ENCODE data around the gene METTL23. TPM values are rescaled to one million over a fixed set of nuclear protein-coding genes. Genes with fewer than 3 reads are reported as not detected.
"Not testable (repeated sequence)": the region's sequence is repeated elsewhere in the genome, so short reads cannot be mapped to it uniquely, and the experiment has no call there.

Gene METTL23
- total and polyA plus RNA-seq, 4 donors: 17.5 to 30.2 (median 27.0) TPM

DNA sequence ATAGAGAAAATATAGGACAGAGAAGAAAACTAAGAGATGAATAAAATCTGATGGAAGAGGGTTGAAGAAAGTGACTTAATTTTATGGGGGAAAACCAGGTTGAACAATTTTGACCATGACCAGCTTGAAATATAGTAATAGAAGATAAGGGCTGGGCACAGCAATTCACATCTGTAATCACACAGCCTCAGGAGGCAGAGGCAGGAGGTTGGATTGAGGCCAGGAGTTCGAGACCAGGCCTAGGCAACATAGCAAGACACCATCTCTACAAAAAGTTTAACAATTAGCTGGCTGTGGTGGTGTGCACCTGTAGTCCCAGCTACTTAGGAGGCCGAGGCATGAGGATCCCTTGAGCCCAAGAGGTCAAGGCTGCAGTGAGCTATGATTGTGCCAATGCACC, 24.6 kb upstream of the METTL23 start:
- no peak for DNase-seq (ENCODE audit: low read depth in 4 of 6, low spot score in 6 of 6)
- Histone ChIP-seq H3K4me3 (ENCODE audit: low read depth, low read length) (no peak overlapping the region), H3K27ac (ENCODE audit: low read depth, low read length) (no peak overlapping the region), H3K36me3 (ENCODE audit: control insufficient read depth, insufficient read depth, low read length) (peaks cover 11% of the 10 kb centered on the region), H3K27me3 (ENCODE audit: control insufficient read depth, insufficient read depth, low read length) (no peaks in the 10 kb centered on the region), H3K4me1 (ENCODE audit: control insufficient read depth, insufficient read depth, low read length) (peaks cover 45% of the 10 kb centered on the region), H3K9me3 (ENCODE audit: control insufficient read depth, insufficient read depth, low read length) (no peaks in the 10 kb centered on the region)
- WGBS (ENCODE audit: insufficient coverage): no CpG with 5 or more reads among the region's 2 CpGs

DNA sequence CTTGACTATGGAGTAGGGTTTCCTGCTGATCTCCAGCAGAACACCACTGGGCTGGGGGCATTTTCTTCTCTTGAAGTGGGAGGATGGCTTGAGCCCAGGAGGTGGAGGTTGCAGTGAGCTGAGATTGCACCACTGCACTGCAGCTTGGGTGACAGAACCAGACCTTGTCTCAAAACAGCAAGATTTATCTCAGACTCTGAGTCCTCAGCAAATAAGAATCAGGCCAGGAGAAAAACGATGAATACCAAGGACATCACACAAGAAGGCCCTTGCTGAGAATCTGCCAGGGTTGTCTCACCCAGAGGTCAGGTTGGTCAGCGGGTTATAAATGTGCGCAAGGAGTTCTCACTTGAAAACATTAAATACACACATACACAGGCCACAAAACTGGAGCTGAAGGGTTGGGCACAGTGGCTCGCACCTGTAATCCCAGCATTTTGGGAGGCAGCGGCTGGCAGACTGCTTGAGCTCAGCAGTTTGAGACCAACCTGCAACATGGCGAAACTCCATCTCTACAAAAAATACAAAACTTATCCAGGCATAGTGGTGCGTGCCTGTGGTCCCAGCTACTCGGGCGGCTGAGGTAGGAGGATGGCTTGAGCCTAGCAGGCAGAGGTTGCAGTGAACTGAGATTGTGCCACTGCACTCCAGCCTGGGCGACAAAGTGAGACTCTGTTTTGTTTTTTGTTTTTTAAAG, 23.6 kb upstream of the METTL23 start:
- no peaks in the 10 kb centered on the region for H3K27me3 ChIP-seq (ENCODE audit: control insufficient read depth, insufficient read depth, low read length)
- H3K36me3 ChIP-seq (ENCODE audit: control insufficient read depth, insufficient read depth, low read length): peaks cover 6% of the 10 kb centered on the region
- H3K4me3 ChIP-seq (ENCODE audit: low read depth, low read length): no peak overlapping the region
- DNase-seq (ENCODE audit: low read depth in 4 of 6, low spot score in 6 of 6): no peak
- 94% methylated on average over 9 of the region's 10 CpGs for WGBS (ENCODE audit: insufficient coverage)
- no peak overlapping the region for H3K27ac ChIP-seq (ENCODE audit: low read depth, low read length)
- no peaks in the 10 kb centered on the region for H3K9me3 ChIP-seq (ENCODE audit: control insufficient read depth, insufficient read depth, low read length)
- H3K4me1 ChIP-seq (ENCODE audit: control insufficient read depth, insufficient read depth, low read length): peaks cover 43% of the 10 kb centered on the region

DNA sequence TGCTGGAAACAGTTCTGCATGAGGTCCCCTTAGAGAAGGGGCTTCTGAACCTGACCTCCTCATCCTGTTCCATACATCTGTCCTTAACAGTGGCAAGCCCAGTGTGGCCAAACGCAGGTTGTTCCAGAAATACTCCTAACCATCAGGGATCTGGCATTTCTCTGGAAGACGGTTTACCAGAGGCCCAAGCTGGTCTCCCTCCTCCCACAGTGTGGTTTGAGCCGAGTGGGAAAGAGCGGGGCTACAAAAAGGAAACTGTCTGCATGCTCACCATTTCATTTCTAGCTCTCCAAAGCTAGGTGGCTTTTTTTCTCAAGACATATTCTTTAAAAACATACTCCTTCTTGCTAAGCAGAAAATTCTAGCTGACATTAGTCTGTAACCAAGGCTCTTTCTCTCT, 21.8 kb upstream of the METTL23 start:
- no peak overlapping the region for H3K27ac ChIP-seq (ENCODE audit: low read depth, low read length)
- H3K36me3 ChIP-seq (ENCODE audit: control insufficient read depth, insufficient read depth, low read length): peaks cover 9% of the 10 kb centered on the region
- WGBS (ENCODE audit: insufficient coverage): 82% methylated on average over 3 of the region's 4 CpGs
- DNase-seq (ENCODE audit: low read depth in 4 of 6, low spot score in 6 of 6): no peak
- H3K27me3 ChIP-seq (ENCODE audit: control insufficient read depth, insufficient read depth, low read length): no peaks in the 10 kb centered on the region
- H3K9me3 ChIP-seq (ENCODE audit: control insufficient read depth, insufficient read depth, low read length): no peaks in the 10 kb centered on the region
- H3K4me3 ChIP-seq (ENCODE audit: low read depth, low read length): no peak overlapping the region
- peaks cover 49% of the 10 kb centered on the region for H3K4me1 ChIP-seq (ENCODE audit: control insufficient read depth, insufficient read depth, low read length)

DNA sequence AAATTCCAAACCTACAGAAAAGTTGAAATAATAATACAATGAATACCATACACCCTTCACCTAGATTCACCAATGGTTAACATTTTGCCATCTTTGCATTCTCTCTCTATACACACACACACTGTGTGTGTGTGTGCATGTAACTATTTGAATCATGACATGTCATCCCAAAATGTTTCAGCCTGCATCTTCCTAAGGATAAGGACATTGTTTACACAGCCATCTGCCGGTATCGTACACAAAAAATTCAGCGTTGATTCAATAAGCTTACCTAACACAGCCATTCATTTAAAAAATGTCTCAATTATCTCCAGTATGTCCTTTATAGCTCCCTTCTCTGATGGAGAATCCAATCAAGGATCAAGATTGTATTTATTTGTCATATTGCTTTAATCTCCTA, 19.8 kb upstream of the METTL23 start:
- peaks cover 5% of the 10 kb centered on the region for H3K36me3 ChIP-seq (ENCODE audit: control insufficient read depth, insufficient read depth, low read length)
- no peaks in the 10 kb centered on the region for H3K9me3 ChIP-seq (ENCODE audit: control insufficient read depth, insufficient read depth, low read length)
- no peaks in the 10 kb centered on the region for H3K27me3 ChIP-seq (ENCODE audit: control insufficient read depth, insufficient read depth, low read length)
- no peak overlapping the region for H3K27ac ChIP-seq (ENCODE audit: low read depth, low read length)
- WGBS (ENCODE audit: insufficient coverage): 82% methylated on average over 3 of the region's 3 CpGs
- H3K4me1 ChIP-seq (ENCODE audit: control insufficient read depth, insufficient read depth, low read length): peaks cover 40% of the 10 kb centered on the region
- no peak overlapping the region for H3K4me3 ChIP-seq (ENCODE audit: low read depth, low read length)
- peak in 1 of 6 donors; percentile 47 for DNase-seq (ENCODE audit: low read depth in 4 of 6, low spot score in 6 of 6)

DNA sequence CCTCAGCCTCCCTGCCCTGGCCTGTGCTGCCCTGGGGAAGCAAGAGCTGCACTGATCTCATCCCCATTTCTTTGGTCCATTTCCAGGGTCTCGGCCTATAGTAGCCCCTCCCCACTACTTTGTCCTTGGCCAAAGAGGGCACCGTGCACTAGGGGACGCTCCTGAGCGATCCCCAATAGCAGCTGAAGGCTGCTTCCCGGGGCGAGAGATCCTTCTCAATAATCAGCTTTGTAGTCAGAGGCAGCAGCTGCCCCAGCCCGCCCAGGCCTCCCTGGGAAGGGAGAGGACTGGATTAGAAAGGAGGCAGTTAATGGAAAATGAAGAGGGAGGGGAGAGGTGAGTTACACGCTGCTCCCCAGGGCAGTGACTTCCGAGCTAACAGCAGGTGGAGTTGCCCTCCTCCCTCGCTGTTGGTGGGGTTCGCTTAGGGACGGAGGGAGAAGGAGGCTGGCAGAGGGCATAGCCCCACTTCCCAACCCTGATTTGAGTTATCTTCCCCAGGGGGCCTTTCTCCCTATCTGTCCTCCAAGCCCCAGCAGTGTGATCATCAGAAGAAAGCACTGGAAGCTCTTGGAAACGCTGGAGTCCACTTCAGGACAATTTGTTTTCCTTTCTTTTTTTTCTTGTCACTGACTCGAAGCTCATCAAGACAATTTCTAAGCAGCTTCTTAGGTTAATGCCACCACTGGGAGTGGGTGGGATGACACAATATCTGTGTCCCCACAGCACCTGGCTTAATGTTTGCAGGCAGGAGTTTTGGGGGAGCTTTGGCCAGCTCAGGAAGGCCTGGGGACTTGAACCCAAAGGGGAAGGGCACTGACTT, 18.4 kb upstream of the METTL23 start:
- DNase-seq (ENCODE audit: low read depth in 4 of 6, low spot score in 6 of 6): peak in 2 of 6 donors; percentile 71 to 74
- WGBS (ENCODE audit: insufficient coverage): 4% methylated on average over 5 of the region's 14 CpGs
- Histone ChIP-seq H3K9me3 (ENCODE audit: control insufficient read depth, insufficient read depth, low read length) (no peaks in the 10 kb centered on the region), H3K27ac (ENCODE audit: low read depth, low read length) (peak overlapping the region; percentile 80), H3K27me3 (ENCODE audit: control insufficient read depth, insufficient read depth, low read length) (no peaks in the 10 kb centered on the region), H3K36me3 (ENCODE audit: control insufficient read depth, insufficient read depth, low read length) (peaks cover 9% of the 10 kb centered on the region), H3K4me3 (ENCODE audit: low read depth, low read length) (no peak overlapping the region), H3K4me1 (ENCODE audit: control insufficient read depth, insufficient read depth, low read length) (peaks cover 37% of the 10 kb centered on the region)

DNA sequence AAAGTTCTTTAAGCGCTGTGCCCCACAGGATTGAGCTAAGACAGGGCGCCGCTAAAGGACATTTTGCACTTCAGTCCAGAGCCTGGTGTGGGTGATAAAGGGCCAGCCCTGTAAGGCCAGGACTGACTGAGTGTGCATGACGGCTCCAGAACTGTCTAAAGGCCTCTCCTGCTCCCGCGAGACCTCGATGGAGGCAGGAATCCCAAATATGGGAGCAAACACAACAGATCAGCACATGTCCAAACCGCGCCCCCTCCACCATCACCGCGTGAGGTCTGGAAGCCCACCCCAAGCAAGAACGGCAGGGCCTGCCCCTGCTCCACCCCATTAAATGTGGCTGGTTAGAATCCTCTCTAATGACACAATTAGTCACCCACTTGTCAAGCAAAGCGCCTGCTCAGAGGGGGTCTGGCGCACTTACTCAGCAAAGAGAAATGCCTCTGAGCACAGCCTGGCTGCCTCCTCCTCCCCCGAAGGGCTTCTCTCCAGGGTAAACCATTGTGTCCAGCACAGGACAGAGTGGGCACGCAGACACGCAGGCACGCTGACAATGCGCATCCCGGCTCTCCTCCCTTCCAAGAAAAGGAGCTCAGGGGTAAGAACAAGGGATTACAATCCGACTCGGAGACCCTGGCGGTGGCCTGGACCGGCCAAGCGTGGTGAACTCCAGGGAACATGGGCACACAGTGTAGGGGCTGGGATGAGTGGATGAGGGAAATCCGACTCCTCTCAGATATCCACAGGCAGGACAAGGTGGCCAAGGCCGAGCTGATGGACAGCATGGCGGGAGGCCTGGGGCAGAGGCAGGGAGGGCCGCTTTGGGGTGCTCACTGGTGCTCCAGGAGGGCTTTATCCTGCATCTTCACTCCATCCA, 17.3 kb upstream of the METTL23 start:
- H3K27me3 ChIP-seq (ENCODE audit: control insufficient read depth, insufficient read depth, low read length): no peaks in the 10 kb centered on the region
- peaks cover 17% of the 10 kb centered on the region for H3K36me3 ChIP-seq (ENCODE audit: control insufficient read depth, insufficient read depth, low read length)
- 30% methylated on average over 15 of the region's 29 CpGs for WGBS (ENCODE audit: insufficient coverage)
- peaks cover 36% of the 10 kb centered on the region for H3K4me1 ChIP-seq (ENCODE audit: control insufficient read depth, insufficient read depth, low read length)
- H3K4me3 ChIP-seq (ENCODE audit: low read depth, low read length): peak overlapping the region; percentile 65
- H3K9me3 ChIP-seq (ENCODE audit: control insufficient read depth, insufficient read depth, low read length): no peaks in the 10 kb centered on the region
- DNase-seq (ENCODE audit: low read depth in 4 of 6, low spot score in 6 of 6): peak in 2 of 6 donors; percentile 76 to 83
- H3K27ac ChIP-seq (ENCODE audit: low read depth, low read length): peak overlapping the region; percentile 80

- Histone ChIP-seq H3K4me1 (ENCODE audit: control insufficient read depth, insufficient read depth, low read length) (peaks cover 36% of the 10 kb centered on the region), H3K27ac (ENCODE audit: low read depth, low read length) (peak overlapping the region; percentile 80), H3K4me3 (ENCODE audit: low read depth, low read length) (peak overlapping the region; percentile 65), H3K36me3 (ENCODE audit: control insufficient read depth, insufficient read depth, low read length) (peaks cover 19% of the 10 kb centered on the region)
- WGBS (ENCODE audit: insufficient coverage): 0% methylated on average over 28 of the region's 79 CpGs
- peak in 1 of 6 donors; percentile 46 for DNase-seq (ENCODE audit: low read depth in 4 of 6, low spot score in 6 of 6)
- not testable (repeated sequence) for H3K27me3 ChIP-seq (ENCODE audit: control insufficient read depth, insufficient read depth, low read length); H3K9me3 ChIP-seq (ENCODE audit: control insufficient read depth, insufficient read depth, low read length)
Measured at GRCh38 chr17:76709951-76710862, 16.4 kb upstream of the METTL23 start.

DNA sequence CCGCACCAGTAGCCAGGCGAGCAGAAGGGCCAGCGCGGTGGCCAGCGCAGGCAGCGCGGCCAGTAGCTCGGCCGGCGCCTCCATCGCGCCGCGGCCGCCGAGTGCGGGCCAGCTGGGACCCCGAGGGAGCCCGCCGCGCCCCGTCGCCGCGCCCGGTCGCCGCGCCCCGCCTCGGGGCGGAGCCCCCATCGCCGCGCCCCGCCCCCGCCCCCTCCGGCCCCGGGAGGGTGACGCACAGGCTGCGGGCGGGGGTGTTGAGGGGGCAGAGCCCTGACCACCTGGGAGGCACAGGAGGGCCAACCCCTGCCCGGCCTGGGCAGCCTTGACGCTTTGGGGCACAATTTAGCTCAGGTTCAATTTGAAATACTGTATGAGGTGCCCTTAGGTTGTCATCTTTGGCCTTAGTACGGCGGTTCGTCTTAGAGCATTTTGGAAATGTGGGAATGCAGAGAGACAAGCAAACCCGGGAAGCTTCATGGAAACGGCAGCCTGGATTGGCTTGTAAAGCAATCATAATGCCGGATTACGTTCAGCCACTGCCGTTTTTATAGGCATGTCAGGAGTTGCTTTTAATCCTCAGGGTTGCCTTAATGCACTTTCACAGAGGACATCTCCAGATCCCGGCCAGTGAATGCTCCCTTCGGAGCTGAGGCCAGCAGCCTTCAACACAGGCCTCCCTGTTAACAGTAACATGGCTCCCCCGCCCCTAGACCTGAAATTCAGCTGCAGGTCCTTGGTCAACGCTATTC, 15.6 kb upstream of the METTL23 start, which contains the start of gene MXRA7:
MXRA7 (minus strand) TSS at position 103 of the 749 bp plus-strand sequence; CDS start at position 84, 19 bp downstream.
- peaks cover 25% of the 10 kb centered on the region for H3K36me3 ChIP-seq (ENCODE audit: control insufficient read depth, insufficient read depth, low read length)
- H3K27ac ChIP-seq (ENCODE audit: low read depth, low read length): peak within 1 kb of the TSS; percentile 80
- H3K9me3 ChIP-seq (ENCODE audit: control insufficient read depth, insufficient read depth, low read length): no peaks in the 10 kb centered on the region
- under 1% methylated on average over 47 of the region's 56 CpGs for WGBS (ENCODE audit: insufficient coverage)
- DNase-seq (ENCODE audit: low read depth in 4 of 6, low spot score in 6 of 6): peak in 2 of 6 donors; percentile 86 to 88
- H3K4me1 ChIP-seq (ENCODE audit: control insufficient read depth, insufficient read depth, low read length): peaks cover 36% of the 10 kb centered on the region
- H3K27me3 ChIP-seq (ENCODE audit: control insufficient read depth, insufficient read depth, low read length): no peaks in the 10 kb centered on the region
- H3K4me3 ChIP-seq (ENCODE audit: low read depth, low read length): peak within 1 kb of the TSS; percentile 65

Measured in spinal cord (tissue), 10 donors.